GM19438 (cell line): ENCODE data around the gene SYTL1.

Source experiments
- ATAC-seq: cut with Tn5 transposase; IDR thresholded peaks from one replicate; pipeline ENCODE4 v1.9.1; 2021; ENCODE audit warnings: low read depth; ENCODE audit not compliant: unreplicated experiment

Gene SYTL1

DNA sequence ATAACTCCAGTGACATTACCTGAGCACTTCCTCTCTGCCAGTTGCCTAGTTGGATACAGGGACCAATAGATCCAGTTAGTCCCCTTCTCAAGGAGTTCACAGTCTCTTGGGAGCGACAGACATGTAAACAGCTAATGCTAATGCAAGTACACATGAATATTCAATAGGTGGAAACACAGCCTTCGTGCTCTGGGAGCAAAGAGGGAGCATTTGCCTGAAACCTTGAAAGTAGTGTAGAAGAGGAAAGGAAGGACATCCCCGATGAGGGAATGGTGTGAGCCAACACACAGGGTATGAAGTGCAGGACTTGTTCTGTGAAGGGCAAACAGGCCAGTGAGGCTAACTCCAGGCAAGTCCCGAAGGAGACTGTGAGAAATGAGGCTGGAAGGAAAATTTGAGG, 23.7 kb upstream of the SYTL1 start:
- no peak for ATAC-seq

DNA sequence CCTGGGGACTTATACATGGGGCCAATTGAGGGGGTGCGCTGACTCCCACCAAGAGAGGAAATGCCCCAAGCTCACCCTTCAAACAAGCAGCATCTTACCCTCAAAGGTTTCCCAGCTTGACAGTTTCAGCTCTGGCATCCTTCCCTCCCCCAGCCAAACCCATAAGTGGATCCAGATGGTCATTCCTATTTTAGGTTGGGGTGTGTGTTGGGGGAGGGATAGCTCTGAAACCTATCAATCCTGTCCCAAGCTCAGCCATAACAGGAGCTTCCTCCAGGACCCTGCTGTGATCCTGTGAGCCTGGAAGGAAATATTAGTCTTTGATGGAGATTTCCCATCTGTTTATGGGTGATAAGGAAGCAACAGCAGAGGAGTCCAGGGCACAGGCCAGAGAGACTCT, 23.2 kb upstream of the SYTL1 start:
- no peak for ATAC-seq

- ATAC-seq: peak; percentile 92
Measured at GRCh38 chr1:27321813-27322568, 19.8 kb upstream of the SYTL1 start, which contains the start of gene TMEM222. TMEM222 (plus strand) TSS chr1:27322163; CDS start chr1:27322198, 35 bp downstream.

DNA sequence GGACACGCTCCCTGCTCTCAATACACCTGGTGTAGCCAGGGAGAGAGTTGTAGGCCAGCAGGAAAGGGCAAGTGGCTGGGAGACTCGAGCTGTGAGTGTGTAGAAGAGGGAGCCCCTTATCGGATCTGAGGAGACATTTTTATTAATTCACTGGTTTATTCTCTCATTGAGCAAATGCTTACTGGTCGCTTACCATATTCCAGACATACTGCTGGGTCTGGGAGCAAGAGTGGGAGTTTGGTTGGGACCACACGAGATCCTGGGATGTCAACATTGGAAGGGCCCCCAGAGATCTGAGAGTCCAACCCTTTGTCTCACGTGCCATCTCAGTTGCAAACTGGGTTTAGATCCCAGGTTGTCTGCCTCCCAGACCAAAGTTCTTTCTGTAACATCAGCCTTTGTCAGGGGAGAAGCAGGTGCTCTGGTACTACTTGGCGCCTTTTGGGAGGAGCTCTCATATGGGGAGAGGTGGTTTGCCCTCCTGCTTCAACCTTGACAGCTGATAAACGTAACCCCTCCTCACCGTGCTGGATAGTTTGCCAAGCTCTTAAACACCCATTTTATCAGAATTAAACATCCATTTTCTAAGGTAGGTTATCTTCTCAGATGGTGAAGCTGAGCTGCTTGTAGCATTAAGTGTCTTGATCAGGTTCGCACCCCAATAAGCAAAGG, 19.1 kb upstream of the SYTL1 start:
- peak; percentile 12 for ATAC-seq

DNA sequence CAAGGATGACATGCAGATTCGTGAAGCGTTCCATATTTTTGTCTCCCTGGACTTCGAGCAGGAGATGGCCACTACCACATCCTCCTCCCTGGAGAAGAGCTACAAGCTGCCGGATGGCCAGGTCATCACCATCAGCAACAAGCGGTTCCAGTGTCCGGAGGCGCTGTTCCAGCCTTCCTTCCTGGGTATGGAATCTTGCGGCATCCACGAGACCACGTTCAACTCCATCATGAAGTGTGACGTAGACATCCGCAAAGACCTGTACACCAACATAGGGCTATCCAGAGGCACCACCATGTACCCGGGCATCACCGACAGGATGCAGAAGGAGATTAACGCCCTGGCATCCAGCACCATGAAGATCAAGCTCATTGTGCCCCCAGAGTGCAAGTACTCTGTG, 16.5 kb upstream of the SYTL1 start:
- no peak for ATAC-seq

- ATAC-seq: no peak
Measured at GRCh38 chr1:27327964-27328363, 13.9 kb upstream of the SYTL1 start.

DNA sequence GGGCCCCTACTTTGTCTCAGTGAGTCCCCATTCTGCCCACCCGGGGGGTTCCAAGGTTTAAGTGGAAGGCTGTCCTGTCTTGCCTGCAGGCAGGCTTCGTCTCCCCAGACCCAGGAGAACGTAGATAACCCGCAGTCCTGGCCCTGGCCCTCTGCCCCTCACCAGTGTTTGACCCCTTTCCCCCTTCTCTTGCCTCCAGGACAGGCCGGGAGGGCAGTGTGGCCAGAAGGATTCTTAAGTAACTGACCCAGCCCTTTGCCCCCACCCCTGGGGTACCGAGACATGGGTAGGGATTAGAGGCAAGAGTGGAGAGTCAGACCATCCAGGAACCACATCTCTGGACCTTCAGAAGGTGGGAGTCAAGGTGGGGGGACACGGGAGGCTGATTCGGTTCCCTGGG, 11.0 kb upstream of the SYTL1 start:
- no peak for ATAC-seq

GRCh38 chr1:27331426-27331825, 10.4 kb upstream of the SYTL1 start:
- ATAC-seq: no peak

DNA sequence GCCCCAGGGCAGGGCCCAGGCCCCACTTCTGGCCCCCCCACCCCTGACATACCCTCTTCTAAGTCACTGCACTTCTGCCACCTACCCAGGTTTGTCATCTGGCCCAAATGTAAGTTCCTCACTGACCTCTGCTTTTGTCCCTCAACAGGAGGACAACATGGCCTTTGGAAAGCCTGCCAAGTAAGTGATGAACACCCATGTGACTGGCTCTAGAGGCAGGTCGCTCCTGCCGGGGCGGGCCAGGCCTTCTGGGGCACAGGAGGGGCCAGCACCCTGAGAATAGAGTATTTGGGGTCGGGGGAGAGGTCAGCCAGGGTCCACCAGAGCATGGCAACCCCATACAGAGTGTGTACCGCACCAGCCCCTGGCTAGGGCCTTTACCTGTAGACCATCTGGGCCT, 9.9 kb upstream of the SYTL1 start:
- ATAC-seq: no peak

DNA sequence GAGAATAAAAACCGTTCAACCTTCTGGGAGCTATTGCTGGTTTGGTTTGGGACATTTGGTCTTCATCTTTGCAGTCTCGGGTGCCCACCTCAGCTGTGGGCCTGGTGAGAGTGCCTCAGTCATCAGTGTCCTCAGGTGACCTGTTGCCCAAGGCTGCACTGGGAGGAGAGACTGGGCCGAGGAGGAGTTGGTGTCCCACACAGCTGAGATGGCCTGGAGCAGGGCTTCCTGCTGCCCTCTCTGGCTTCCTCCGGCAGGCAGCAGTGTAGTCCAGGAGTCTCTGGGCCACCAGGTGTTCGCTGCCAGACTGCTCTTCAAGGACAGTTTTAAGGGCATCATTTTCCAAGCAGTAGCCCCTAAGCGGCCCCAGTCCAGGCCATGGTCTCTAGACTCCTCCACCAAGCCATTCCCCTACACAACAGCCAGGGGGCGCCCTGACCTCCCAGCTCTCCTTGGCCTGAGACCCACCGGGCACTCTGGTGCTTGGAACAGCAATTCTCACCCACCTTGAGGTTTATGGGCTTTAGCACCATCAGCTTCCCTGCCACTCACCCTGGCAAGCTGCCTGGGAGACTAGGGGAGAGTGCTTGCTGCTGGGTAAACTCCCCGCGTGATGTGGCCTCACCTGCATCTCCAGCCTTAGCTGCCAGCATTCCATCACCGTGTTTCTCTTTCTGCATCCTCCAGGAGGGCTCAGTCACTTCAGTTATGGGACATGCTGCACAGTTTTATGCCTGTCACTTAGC, 9.1 kb upstream of the SYTL1 start:
- ATAC-seq: no peak

- no peak for ATAC-seq
Measured at GRCh38 chr1:27333717-27334279, 8.0 kb upstream of the SYTL1 start.

DNA sequence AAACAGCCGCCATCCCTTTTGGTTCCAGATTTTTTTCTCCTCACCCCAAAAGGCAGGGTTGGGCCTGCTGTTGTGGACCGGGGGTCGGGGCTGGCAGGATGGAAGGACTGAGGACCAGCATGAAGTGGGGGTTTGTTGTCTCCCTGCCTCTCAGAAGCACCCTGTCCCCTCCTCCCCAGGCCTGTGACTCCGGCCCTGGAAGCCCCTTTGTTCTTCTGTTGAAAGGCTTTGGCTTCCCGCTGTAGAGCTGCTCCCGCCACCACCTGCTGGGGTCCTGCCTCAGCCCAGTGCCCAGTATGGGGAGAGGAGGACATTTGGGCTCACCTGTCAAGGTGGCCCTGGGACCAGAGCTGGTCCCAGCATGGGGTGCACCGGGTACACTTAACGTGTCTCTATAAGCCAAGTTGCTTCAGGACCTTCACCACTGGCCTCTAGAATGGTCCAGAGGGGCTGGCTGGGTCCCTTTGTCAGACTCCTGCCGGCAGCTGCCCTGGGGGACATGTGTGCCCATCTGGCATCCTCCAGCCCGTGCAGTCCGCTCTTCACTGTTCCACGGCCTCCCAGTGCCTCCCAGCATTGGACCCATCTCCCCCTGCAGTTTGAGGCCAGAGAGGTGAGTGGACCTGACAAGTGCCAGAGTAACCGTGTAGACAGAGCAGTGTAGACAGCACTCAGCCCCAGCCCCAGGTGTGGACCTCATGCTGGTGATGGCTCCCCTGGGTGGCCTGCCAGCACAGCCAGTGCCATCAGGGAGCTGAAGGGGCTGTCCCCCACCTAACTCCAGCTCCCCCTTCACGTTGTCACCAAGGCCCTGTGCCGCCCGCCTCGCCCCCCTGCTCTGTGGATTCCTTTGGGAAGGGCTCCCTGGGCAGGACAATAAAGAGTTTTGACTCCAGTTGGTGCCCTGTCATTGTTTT, 6.1 kb upstream of the SYTL1 start:
- no peak for ATAC-seq

- no peak for ATAC-seq
Measured at GRCh38 chr1:27336756-27337155, 5.1 kb upstream of the SYTL1 start.

GRCh38 chr1:27338751-27339150, 3.1 kb upstream of the SYTL1 start:
- no peak for ATAC-seq

GRCh38 chr1:27339213-27339612, 2.6 kb upstream of the SYTL1 start:
- ATAC-seq: no peak

GRCh38 chr1:27342391-27342777, 562 bp downstream of the SYTL1 start:
- no peak for ATAC-seq

GRCh38 chr1:27342778-27343638, 1.2 kb downstream of the SYTL1 start:
- no peak for ATAC-seq

DNA sequence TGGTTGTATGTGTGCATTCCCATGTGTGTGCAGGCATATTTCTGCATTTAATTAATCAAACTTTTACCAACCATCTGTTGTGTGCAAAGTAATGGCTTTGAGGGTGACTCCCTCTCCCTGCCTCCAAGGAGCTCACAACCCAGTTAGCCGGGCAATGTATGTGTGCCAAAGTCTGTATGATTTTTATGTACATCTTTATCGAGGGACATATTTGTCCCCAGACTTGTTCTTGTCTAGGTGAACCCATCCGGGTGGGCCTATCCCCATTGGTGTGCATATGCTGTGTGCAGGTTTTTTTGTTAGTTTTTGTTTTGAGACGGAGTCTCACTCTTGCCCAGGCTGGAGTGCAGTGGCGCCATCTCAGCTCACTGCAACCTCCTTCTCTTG, 1.8 kb downstream of the SYTL1 start:
- no peak for ATAC-seq

GRCh38 chr1:27345272-27345671, 3.5 kb downstream of the SYTL1 start:
- ATAC-seq: no peak
